ENCODE measurements around the gene NRM. TPM values are rescaled to one million over a fixed set of nuclear protein-coding genes. Genes with fewer than 3 reads are reported as not detected.
A peak's percentile ranks its signal among the peaks of the same experiment; 100 is the strongest.

NRM gene
- total RNA-seq, 1 donor from 2014 or later, result 31.5 TPM

GRCh38 chr6:30717129-30717844 is 26.5 kb upstream of the NRM start, which contains the start of gene MDC1:
Gene MDC1, minus strand, starts transcription at chr6:30717281. Its CDS starts 2,106 bp downstream, at chr6:30715175.
- Mint-ChIP-seq H3K27me3 (ENCODE audit: unreplicated experiment) (no peaks in the 10 kb centered on the region), H3K4me1 (ENCODE audit: unreplicated experiment) (peaks cover 35% of the 10 kb centered on the region), H3K36me3 (ENCODE audit: unreplicated experiment) (peaks cover 37% of the 10 kb centered on the region), H3K27ac (ENCODE audit: unreplicated experiment) (peak within 1 kb of the TSS; percentile 99), H3K4me3 (ENCODE audit: unreplicated experiment) (peak within 1 kb of the TSS; percentile 96), H3K9me3 (ENCODE audit: unreplicated experiment) (no peaks in the 10 kb centered on the region)
- TF ChIP-seq, protein P1, sequence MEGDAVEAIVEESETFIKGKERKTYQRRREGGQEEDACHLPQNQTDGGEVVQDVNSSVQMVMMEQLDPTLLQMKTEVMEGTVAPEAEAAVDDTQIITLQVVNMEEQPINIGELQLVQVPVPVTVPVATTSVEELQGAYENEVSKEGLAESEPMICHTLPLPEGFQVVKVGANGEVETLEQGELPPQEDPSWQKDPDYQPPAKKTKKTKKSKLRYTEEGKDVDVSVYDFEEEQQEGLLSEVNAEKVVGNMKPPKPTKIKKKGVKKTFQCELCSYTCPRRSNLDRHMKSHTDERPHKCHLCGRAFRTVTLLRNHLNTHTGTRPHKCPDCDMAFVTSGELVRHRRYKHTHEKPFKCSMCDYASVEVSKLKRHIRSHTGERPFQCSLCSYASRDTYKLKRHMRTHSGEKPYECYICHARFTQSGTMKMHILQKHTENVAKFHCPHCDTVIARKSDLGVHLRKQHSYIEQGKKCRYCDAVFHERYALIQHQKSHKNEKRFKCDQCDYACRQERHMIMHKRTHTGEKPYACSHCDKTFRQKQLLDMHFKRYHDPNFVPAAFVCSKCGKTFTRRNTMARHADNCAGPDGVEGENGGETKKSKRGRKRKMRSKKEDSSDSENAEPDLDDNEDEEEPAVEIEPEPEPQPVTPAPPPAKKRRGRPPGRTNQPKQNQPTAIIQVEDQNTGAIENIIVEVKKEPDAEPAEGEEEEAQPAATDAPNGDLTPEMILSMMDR (IDR thresholded peaks at IDR 0.05), result peak; percentile 41
- peak; percentile 100 for DNase-seq (ENCODE audit: extremely low spot score, unreplicated experiment)

- peaks cover 37% of the 10 kb centered on the region for H3K36me3 Mint-ChIP-seq (ENCODE audit: unreplicated experiment)
- no peak for DNase-seq (ENCODE audit: extremely low spot score, unreplicated experiment)
- peaks cover 33% of the 10 kb centered on the region for H3K4me1 Mint-ChIP-seq (ENCODE audit: unreplicated experiment)
- H3K9me3 Mint-ChIP-seq (ENCODE audit: unreplicated experiment), result no peaks in the 10 kb centered on the region
- H3K4me3 Mint-ChIP-seq (ENCODE audit: unreplicated experiment), result peak overlapping the region; percentile 96
- no peaks in the 10 kb centered on the region for H3K27me3 Mint-ChIP-seq (ENCODE audit: unreplicated experiment)
- TF ChIP-seq, protein P1 (IDR thresholded peaks at IDR 0.05), result no peak
- H3K27ac Mint-ChIP-seq (ENCODE audit: unreplicated experiment), result peak overlapping the region; percentile 99
These were observed 26.0 kb upstream of the NRM start for GRCh38 chr6:30716879-30717128.

DNA sequence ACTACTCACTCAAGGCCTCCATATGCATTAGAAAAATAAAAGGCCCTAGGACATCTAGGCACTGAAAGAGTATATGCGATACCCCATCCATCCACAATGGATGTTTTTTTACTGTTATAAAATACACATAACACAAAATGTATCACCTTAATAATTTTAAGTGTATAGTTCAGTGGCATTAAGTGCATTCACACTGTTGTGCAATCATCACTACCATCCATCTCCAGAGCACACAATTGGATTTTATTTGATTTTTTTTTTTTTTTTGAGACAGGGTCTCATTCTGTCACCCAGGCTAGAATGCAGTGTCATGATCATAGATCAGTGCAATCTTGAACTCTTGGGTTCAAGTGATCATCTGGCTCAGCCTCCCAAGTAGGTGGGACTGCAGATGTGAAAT is 23.5 kb upstream of the NRM start:
- Mint-ChIP-seq H3K27me3 (ENCODE audit: unreplicated experiment) (no peaks in the 10 kb centered on the region), H3K9me3 (ENCODE audit: unreplicated experiment) (no peaks in the 10 kb centered on the region), H3K4me3 (ENCODE audit: unreplicated experiment) (no peak overlapping the region), H3K27ac (ENCODE audit: unreplicated experiment) (no peak overlapping the region), H3K4me1 (ENCODE audit: unreplicated experiment) (peaks cover 26% of the 10 kb centered on the region), H3K36me3 (ENCODE audit: unreplicated experiment) (peaks cover 34% of the 10 kb centered on the region)
- TF ChIP-seq, protein P1 (IDR thresholded peaks at IDR 0.05), result no peak
- no peak for DNase-seq (ENCODE audit: extremely low spot score, unreplicated experiment)

DNA sequence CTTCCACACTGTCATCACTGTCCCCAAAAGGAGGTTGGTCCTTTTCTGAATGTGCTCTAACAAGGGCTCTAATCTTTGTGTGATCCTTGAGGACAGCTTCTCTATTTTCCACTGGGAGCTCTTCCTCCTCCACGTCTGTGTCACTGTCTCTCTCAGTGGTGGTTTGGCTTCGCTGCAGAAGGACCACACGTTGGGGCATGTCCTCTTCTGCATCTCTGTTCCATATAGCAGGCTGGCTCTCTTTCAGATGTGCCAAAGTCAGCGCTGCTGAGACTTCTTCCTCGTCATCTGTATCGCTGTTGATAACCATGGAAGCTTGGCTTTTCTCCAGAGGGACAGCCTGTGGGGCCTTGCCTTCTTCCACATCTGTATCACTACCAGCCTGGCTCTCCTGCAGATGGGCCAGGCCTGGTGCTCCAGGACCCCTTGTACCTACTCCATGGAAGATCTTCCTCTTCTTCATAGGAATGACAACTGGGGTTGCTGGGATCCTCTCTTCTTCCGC is 21.7 kb upstream of the NRM start:
- H3K4me1 Mint-ChIP-seq (ENCODE audit: unreplicated experiment), result peaks cover 21% of the 10 kb centered on the region
- H3K36me3 Mint-ChIP-seq (ENCODE audit: unreplicated experiment), result peaks cover 43% of the 10 kb centered on the region

DNA sequence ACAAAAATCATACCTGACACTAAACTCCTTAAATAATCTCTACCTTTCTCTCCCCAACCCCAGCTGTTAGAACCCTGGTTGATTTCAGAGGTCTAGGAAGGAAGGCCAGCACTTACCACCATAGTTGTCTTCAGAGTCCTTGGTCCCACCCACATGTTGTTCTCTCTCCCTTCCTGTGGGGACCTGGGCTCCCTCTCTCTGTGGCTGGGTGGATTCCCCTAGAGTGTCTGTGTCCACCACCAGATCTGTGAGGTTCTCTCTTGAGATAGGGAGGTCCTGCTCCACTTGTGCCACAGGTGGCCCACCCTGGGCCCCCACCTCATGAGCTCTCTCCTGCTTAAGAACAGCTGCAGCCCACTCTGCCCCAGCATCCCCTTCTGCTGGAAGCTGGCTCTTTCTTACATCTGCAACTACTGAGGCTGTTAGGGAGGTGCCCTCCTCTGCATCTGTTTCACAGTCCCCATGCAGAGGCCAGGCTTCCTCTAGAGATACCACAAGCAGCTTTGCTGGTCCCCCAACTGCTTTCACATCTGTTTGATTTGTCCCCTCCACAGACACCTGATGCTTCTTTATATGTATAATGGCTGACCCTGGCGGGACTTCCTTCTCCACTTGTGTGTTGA is 21.1 kb upstream of the NRM start:
- Mint-ChIP-seq H3K27ac (ENCODE audit: unreplicated experiment) (no peak overlapping the region), H3K4me3 (ENCODE audit: unreplicated experiment) (no peak overlapping the region), H3K9me3 (ENCODE audit: unreplicated experiment) (no peaks in the 10 kb centered on the region), H3K36me3 (ENCODE audit: unreplicated experiment) (peaks cover 46% of the 10 kb centered on the region), H3K27me3 (ENCODE audit: unreplicated experiment) (no peaks in the 10 kb centered on the region), H3K4me1 (ENCODE audit: unreplicated experiment) (peaks cover 20% of the 10 kb centered on the region)
- TF ChIP-seq, protein P1 (IDR thresholded peaks at IDR 0.05), result no peak
- no peak for DNase-seq (ENCODE audit: extremely low spot score, unreplicated experiment)

More for the DNA sequence above, 21.7 kb upstream of the NRM start:
- no peak for DNase-seq (ENCODE audit: extremely low spot score, unreplicated experiment)
- no peaks in the 10 kb centered on the region for H3K27me3 Mint-ChIP-seq (ENCODE audit: unreplicated experiment)
- H3K27ac Mint-ChIP-seq (ENCODE audit: unreplicated experiment), result no peak overlapping the region
- H3K9me3 Mint-ChIP-seq (ENCODE audit: unreplicated experiment), result no peaks in the 10 kb centered on the region
- TF ChIP-seq, protein P1 (IDR thresholded peaks at IDR 0.05), result no peak
- H3K4me3 Mint-ChIP-seq (ENCODE audit: unreplicated experiment), result no peak overlapping the region
